Stimulated activated CD4-positive, alpha-beta T cell treated with anti-CD3 and anti-CD28 coated beads, Interleukin-4, amount 100 ng/mL, for 48 hours (primary cell): ENCODE measurements around the gene TRIM29.

Source experiments
- DNase-seq, 2 donors: peaks; one replicate each; pipeline ENCODE4 v3.0.0-alpha.2; 2020; ENCODE audit warnings: low read depth in 2 of 2

The TRIM29 gene

GRCh38 chr11:120139316-120140069 lies 1.6 kb upstream of the TRIM29 start:
- no peak for DNase-seq

- DNase-seq: no peak
Measured at GRCh38 chr11:120137187-120137610, 714 bp downstream of the TRIM29 start.

- DNase-seq: no peak
Measured at GRCh38 chr11:120136356-120136755, 1.6 kb downstream of the TRIM29 start.

GRCh38 chr11:120135838-120136237 lies 2.1 kb downstream of the TRIM29 start:
- DNase-seq: no peak

GRCh38 chr11:120134931-120135228 lies 3.0 kb downstream of the TRIM29 start:
- DNase-seq: no peak

- no peak for DNase-seq
Measured at GRCh38 chr11:120134106-120134930, 3.6 kb downstream of the TRIM29 start.

GRCh38 chr11:120133216-120134105 lies 4.5 kb downstream of the TRIM29 start:
- no peak for DNase-seq

GRCh38 chr11:120132645-120133185 lies 5.2 kb downstream of the TRIM29 start:
- DNase-seq: no peak

- no peak for DNase-seq
Measured at GRCh38 chr11:120131941-120132644, 5.8 kb downstream of the TRIM29 start.

GRCh38 chr11:120130991-120131760 lies 6.7 kb downstream of the TRIM29 start:
- DNase-seq: no peak

GRCh38 chr11:120130176-120130980 lies 7.5 kb downstream of the TRIM29 start:
- DNase-seq: no peak

- DNase-seq: no peak
Measured at GRCh38 chr11:120129570-120129969, 8.3 kb downstream of the TRIM29 start.

- DNase-seq: no peak
Measured at GRCh38 chr11:120128392-120129119, 9.4 kb downstream of the TRIM29 start.

GRCh38 chr11:120127236-120127635 lies 10.7 kb downstream of the TRIM29 start:
- no peak for DNase-seq

- DNase-seq: no peak
Measured at GRCh38 chr11:120126620-120127019, 11.3 kb downstream of the TRIM29 start.

- no peak for DNase-seq
Measured at GRCh38 chr11:120125509-120125908, 12.4 kb downstream of the TRIM29 start.

GRCh38 chr11:120125024-120125423 lies 12.9 kb downstream of the TRIM29 start:
- no peak for DNase-seq

GRCh38 chr11:120124355-120124754 lies 13.6 kb downstream of the TRIM29 start:
- no peak for DNase-seq

- no peak for DNase-seq
Measured at GRCh38 chr11:120123946-120124345, 14.0 kb downstream of the TRIM29 start.
